ENCODE data around the gene SLC1A4.
"Not testable (repeated sequence)": the region's sequence is repeated elsewhere in the genome, so short reads cannot be mapped to it uniquely, and the experiment has no call there.

The SLC1A4 gene

DNA sequence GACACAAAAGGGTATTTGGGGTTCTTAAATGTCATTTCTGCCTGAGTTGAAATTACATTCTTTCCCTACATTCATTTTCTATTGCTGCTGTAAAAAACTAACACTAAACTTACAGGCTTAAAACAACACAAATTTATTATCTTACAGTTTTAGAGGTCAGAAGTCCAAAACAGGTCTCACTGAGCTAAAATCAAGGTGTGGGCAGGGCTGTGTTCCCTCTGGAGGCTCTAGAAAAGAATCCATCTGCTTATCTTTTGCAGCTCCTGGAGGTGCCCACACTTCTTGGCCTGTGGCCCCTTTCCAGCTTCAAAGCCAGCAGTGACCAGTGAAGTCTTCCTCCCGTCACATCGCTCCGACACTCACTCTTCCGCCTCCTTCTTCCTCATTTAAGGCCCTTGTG is 23.2 kb upstream of the SLC1A4 start:
- TF ChIP-seq, protein P1, sequence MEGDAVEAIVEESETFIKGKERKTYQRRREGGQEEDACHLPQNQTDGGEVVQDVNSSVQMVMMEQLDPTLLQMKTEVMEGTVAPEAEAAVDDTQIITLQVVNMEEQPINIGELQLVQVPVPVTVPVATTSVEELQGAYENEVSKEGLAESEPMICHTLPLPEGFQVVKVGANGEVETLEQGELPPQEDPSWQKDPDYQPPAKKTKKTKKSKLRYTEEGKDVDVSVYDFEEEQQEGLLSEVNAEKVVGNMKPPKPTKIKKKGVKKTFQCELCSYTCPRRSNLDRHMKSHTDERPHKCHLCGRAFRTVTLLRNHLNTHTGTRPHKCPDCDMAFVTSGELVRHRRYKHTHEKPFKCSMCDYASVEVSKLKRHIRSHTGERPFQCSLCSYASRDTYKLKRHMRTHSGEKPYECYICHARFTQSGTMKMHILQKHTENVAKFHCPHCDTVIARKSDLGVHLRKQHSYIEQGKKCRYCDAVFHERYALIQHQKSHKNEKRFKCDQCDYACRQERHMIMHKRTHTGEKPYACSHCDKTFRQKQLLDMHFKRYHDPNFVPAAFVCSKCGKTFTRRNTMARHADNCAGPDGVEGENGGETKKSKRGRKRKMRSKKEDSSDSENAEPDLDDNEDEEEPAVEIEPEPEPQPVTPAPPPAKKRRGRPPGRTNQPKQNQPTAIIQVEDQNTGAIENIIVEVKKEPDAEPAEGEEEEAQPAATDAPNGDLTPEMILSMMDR (IDR thresholded peaks at IDR 0.05; ENCODE audit: extremely low read depth, missing control alignments) = no peak
- no peak for DNase-seq (ENCODE audit: low spot score)

DNA sequence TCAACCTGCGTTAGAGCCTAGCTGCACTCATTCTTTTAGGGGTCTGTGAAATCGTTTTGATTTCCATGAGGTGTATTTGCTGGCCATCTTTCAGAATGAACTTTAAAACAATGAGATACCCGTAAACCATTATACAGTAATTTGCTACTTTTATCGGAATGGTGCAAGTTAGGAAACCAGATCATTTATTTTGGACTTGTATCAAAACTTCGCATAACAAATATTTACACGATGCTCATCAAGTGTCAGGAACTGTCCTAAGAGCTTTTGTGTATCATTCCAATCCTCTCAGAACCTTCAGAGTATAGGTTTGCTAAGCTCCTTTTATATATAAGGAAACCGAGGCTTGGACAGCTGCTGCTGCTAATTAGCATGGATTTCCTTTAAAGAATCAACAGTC is 22.4 kb upstream of the SLC1A4 start:
- no peak for DNase-seq (ENCODE audit: low spot score)
- TF ChIP-seq, protein P1 (IDR thresholded peaks at IDR 0.05; ENCODE audit: extremely low read depth, missing control alignments) = no peak

DNA sequence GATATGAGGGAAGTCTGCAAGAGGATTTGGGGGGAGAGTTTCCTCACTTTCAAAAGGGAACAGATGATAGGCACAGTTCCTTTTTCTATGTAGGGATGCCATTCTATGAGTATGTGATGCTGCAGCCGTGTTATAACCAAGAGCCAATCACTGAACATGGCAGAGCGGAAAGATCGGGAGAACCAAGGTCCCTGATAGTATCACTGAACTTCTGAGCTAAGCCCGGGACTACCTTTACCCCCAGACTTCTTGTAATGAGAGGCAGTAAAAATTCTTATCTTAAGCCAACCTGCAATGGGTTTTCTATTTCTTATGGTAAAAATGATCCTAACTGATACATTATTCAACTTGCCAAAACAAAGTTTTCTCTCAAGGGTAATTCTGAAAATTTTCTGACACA is 21.6 kb upstream of the SLC1A4 start:
- DNase-seq (ENCODE audit: low spot score) = no peak
- TF ChIP-seq, protein P1 (IDR thresholded peaks at IDR 0.05; ENCODE audit: extremely low read depth, missing control alignments) = no peak

DNA sequence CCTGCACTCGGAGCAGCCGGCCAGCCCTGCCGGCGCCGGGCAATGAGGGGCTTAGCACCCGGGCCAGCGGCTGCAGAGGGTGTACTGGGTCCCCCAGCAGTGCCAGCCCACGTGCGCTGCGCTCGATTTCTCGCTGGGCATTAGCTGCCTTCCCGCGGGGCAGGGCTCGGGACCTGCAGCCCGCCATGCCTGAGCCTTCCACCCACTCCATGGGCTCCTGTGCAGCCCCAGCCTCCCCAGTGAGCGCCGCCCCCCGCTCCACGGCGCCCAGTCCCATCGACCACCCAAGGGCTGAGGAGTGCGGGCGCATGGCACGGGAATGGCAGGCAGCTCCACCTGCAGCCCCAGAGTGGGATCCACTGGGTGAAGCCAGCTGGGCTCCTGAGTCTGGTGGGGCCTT is 20.1 kb upstream of the SLC1A4 start:
- DNase-seq (ENCODE audit: low spot score) = not testable (repeated sequence)

DNA sequence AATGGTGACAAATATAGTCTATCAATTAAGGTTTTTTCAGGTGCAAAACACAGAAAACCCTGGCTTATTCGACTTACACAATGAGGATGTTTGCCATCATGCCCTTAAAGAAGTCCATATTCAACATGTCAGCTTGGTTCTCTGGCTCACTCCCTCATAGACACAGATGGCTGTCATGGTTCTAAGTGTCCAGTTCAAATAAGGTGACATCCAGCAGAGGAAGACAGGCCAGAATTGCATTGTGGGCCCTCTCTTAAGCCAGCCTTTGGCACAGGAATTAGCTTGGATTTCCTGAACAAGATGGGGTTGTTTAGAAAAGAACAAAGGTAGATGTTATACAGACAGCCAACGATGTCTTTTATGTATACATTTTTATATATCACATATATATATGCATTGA is 18.7 kb upstream of the SLC1A4 start:
- TF ChIP-seq, protein P1 (IDR thresholded peaks at IDR 0.05; ENCODE audit: extremely low read depth, missing control alignments) = no peak

DNA sequence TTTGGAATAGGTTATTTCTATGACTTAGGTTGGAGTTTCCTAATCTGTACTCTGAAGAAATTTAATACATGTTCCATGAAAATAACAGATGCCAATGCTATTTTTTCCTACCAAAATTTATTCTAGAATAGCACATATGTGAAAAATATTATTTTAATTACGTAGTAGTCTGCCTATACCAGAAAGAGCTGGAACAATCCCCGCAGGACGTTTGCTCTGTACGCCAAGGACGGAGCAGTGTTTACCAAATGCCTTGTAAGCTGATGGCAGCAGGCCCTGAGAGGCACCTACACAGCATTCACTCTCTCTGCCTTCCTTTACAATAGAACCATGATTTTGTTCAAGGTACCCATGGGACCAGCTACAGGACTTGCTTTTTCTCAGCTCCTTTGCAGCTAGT is 16.8 kb upstream of the SLC1A4 start:
- DNase-seq (ENCODE audit: low spot score) = no peak
- TF ChIP-seq, protein P1 (IDR thresholded peaks at IDR 0.05; ENCODE audit: extremely low read depth, missing control alignments) = no peak

More for the DNA sequence above, 18.7 kb upstream of the SLC1A4 start:
- DNase-seq (ENCODE audit: low spot score) = no peak

DNA sequence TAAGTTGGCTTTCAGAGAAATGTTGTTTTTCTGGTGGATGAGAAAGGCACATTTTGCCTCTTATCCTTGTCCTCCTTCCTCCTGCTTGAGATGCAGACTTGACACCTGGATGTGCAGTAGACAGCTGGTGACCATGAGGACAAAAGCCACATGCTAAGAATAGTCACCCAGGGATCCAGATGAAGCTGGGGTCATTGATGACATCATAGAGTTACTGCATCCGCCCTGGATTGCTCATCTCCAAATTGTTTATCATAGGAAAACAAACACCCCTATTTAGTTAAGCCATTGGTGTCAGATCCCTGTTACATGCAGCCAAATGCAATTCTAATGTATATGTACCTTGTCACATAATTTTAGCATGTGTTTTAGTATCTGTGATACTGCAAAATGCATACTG is 16.3 kb upstream of the SLC1A4 start:
- TF ChIP-seq, protein P1 (IDR thresholded peaks at IDR 0.05; ENCODE audit: extremely low read depth, missing control alignments) = no peak
- no peak for DNase-seq (ENCODE audit: low spot score)

DNA sequence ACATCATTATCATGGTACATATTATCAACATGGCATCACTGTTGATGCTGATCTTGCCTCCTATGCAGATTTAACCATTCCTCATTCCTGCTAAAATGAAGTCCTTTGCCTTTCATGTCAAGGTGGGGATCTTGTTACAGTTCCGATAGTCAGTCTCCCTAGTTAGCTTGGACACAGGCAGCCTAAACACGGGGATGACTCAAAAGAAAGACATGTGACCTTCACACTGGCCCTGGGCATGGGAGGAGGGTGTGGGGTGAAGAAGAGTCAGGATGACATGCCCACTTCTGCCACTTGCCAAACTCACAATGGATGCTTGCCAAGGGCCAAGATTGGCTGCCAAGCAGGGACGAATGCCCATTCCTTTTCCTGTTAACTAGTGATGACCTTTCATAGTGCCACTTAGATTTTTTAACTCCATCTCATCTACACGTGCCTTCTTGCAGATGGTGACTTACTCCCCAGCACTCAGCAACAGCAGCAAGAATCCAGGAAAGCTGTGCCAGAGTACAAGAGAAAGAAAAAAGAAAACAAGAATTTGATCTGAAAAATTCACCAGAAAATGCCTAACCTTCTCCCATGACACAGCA is 13.9 kb upstream of the SLC1A4 start:
- DNase-seq (ENCODE audit: low spot score) = no peak
- TF ChIP-seq, protein P1 (IDR thresholded peaks at IDR 0.05; ENCODE audit: extremely low read depth, missing control alignments) = no peak

Measured in GM20000 (cell line).